Measurements from ENCODE around the gene MANSC4. TPM values are rescaled to one million over a fixed set of nuclear protein-coding genes. Genes with fewer than 3 reads are reported as not detected.
"Not testable (repeated sequence)": the region's sequence is repeated elsewhere in the genome, so short reads cannot be mapped to it uniquely, and the experiment has no call there.

The MANSC4 gene
- total RNA-seq, 1 experiment from 2014 or later: not detected

- DNase-seq (ENCODE audit: low spot score): peak; percentile 61
Measured at GRCh38 chr12:27751386-27752047, 28.5 kb downstream of the MANSC4 start.

GRCh38 chr12:27747111-27747820, 32.8 kb downstream of the MANSC4 start:
- no peak for DNase-seq (ENCODE audit: low spot score)

- not testable (repeated sequence) for DNase-seq (ENCODE audit: low spot score)
Measured at GRCh38 chr12:27745734-27746133, 34.3 kb downstream of the MANSC4 start.

GRCh38 chr12:27743601-27744000, 36.4 kb downstream of the MANSC4 start:
- no peak for DNase-seq (ENCODE audit: low spot score)

GRCh38 chr12:27734321-27734720, 45.7 kb downstream of the MANSC4 start:
- not testable (repeated sequence) for DNase-seq (ENCODE audit: low spot score)

GRCh38 chr12:27733791-27734190, 46.2 kb downstream of the MANSC4 start:
- no peak for DNase-seq (ENCODE audit: low spot score)

- DNase-seq (ENCODE audit: low spot score): peak; percentile 63
Measured at GRCh38 chr12:27733052-27733656, 46.9 kb downstream of the MANSC4 start.

GRCh38 chr12:27732281-27732680, 47.8 kb downstream of the MANSC4 start:
- peak; percentile 26 for DNase-seq (ENCODE audit: low spot score)

GRCh38 chr12:27730097-27730588, 49.9 kb downstream of the MANSC4 start:
- no peak for DNase-seq (ENCODE audit: low spot score)

- DNase-seq (ENCODE audit: low spot score): no peak
Measured at GRCh38 chr12:27723212-27723611, 56.8 kb downstream of the MANSC4 start.

Small RNA genes within 50 kb of the gene (small RNA-seq; reads per million reads assigned to genes)
- gene RF00019 (not detected), gene RF02271 (not detected)

Other genes starting within 250 kb of the MANSC4 start
- gene REP15, start 83.8 kb downstream of the MANSC4 start, total RNA-seq (2014; rRNA removed; shearing (Covaris generic)): 0.38 and 0.57 TPM in 2 replicates
- 61.5 and 63.1 TPM in 2 replicates for gene MRPS35, start 69.4 kb downstream of the MANSC4 start, total RNA-seq (2014; rRNA removed; shearing (Covaris generic))
- 39.5 and 42.4 TPM in 2 replicates for gene KLHL42, start within 50 bp of the MANSC4 start, total RNA-seq (2014; rRNA removed; shearing (Covaris generic))
- 0.46 and 1.6 TPM in 2 replicates for gene PTHLH, start 192.5 kb upstream of the MANSC4 start, total RNA-seq (2014; rRNA removed; shearing (Covaris generic))